ENCODE results near the gene GPHB5.

Gene GPHB5

GRCh38 chr14:63282997-63283883 lies 35.5 kb downstream of the GPHB5 start:
- no peak for TF ChIP-seq REST (IDR thresholded peaks at IDR 0.05; ENCODE audit: insufficient read depth in 1 of 2, low read depth in 2 of 2, low read length in 2 of 2)
- no peak for TF ChIP-seq POLR2AphosphoS5 (IDR thresholded peaks at IDR 0.05; ENCODE audit: low read depth, low read length)
- no peak for TF ChIP-seq SIN3A (IDR thresholded peaks at IDR 0.05; ENCODE audit: borderline replicate concordance, insufficient read depth, low read length)
- no peak for TF ChIP-seq FOXP2 (optimal IDR thresholded peaks at IDR 0.05; ENCODE audit: borderline replicate concordance, extremely low read depth, extremely low read length, insufficient read depth)
- no peak for TF ChIP-seq TAF1 (IDR thresholded peaks at IDR 0.05; ENCODE audit: borderline replicate concordance, insufficient read depth, low read length)

GRCh38 chr14:63277591-63278183 lies 41.0 kb downstream of the GPHB5 start:
- TF ChIP-seq TAF1 (IDR thresholded peaks at IDR 0.05; ENCODE audit: borderline replicate concordance, insufficient read depth, low read length) (no peak), REST (IDR thresholded peaks at IDR 0.05; ENCODE audit: insufficient read depth in 1 of 2, low read depth in 2 of 2, low read length in 2 of 2) (no peak), FOXP2 (optimal IDR thresholded peaks at IDR 0.05; ENCODE audit: borderline replicate concordance, extremely low read depth, extremely low read length, insufficient read depth) (no peak), POLR2AphosphoS5 (IDR thresholded peaks at IDR 0.05; ENCODE audit: low read depth, low read length) (no peak), SIN3A (IDR thresholded peaks at IDR 0.05; ENCODE audit: borderline replicate concordance, insufficient read depth, low read length) (no peak)

GRCh38 chr14:63276492-63277342 lies 42.0 kb downstream of the GPHB5 start:
- TF ChIP-seq SIN3A (IDR thresholded peaks at IDR 0.05; ENCODE audit: borderline replicate concordance, insufficient read depth, low read length) (no peak), POLR2AphosphoS5 (IDR thresholded peaks at IDR 0.05; ENCODE audit: low read depth, low read length) (no peak), FOXP2 (optimal IDR thresholded peaks at IDR 0.05; ENCODE audit: borderline replicate concordance, extremely low read depth, extremely low read length, insufficient read depth) (no peak), REST (IDR thresholded peaks at IDR 0.05; ENCODE audit: insufficient read depth in 1 of 2, low read depth in 2 of 2, low read length in 2 of 2) (no peak), TAF1 (IDR thresholded peaks at IDR 0.05; ENCODE audit: borderline replicate concordance, insufficient read depth, low read length) (no peak)

DNA sequence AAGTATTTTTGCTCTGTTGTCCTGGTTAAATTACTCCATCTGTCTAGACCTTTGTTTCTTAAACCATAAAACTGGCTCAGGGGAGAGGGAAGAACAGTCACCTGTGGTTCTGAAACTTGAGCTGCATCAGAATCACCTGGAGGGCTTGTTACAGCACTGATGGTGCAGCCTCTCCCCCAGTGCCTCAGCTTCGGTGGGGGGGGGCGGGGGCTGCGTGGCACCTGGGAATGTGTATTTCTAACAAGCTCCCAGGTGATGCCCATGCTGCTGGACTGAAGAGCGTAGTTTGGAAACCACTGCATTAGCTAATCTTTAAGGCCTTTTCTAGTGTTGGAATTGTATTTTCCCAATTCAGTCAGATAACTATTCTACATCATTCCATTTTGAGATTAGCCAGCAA lies 42.7 kb downstream of the GPHB5 start:
- TF ChIP-seq FOXP2 (optimal IDR thresholded peaks at IDR 0.05; ENCODE audit: borderline replicate concordance, extremely low read depth, extremely low read length, insufficient read depth) (no peak), POLR2AphosphoS5 (IDR thresholded peaks at IDR 0.05; ENCODE audit: low read depth, low read length) (no peak), REST (IDR thresholded peaks at IDR 0.05; ENCODE audit: insufficient read depth in 1 of 2, low read depth in 2 of 2, low read length in 2 of 2) (no peak), TAF1 (IDR thresholded peaks at IDR 0.05; ENCODE audit: borderline replicate concordance, insufficient read depth, low read length) (no peak), SIN3A (IDR thresholded peaks at IDR 0.05; ENCODE audit: borderline replicate concordance, insufficient read depth, low read length) (no peak)
